ENCODE measurements around the gene PPP1R1C. TPM values are rescaled to one million over a fixed set of nuclear protein-coding genes. Genes with fewer than 3 reads are reported as not detected.

PPP1R1C gene
- total RNA-seq, 4 donors from 2014 or later, result 0.11 TPM; not detected in 3

- no peak for TF ChIP-seq POLR2A (IDR thresholded peaks at IDR 0.05; ENCODE audit: low read depth)
- TF ChIP-seq CTCF (IDR thresholded peaks at IDR 0.05), result no peak
- TF ChIP-seq EP300 (IDR thresholded peaks at IDR 0.05), result no peak
- TF ChIP-seq POLR2AphosphoS5 (IDR thresholded peaks at IDR 0.05), result no peak
- H3K36me3 ChIP-seq, result no peaks in the 10 kb centered on the region
- no peaks in the 10 kb centered on the region for H3K27me3 ChIP-seq
- no peaks in the 10 kb centered on the region for H3K9me3 ChIP-seq
- intact Hi-C loops (cut with DNase I), result no loop called here
- DNase-seq (ENCODE audit: extremely low spot score), result no peak
- 95% methylated on average over 2 of the region's 2 CpGs for WGBS
- no peak overlapping the region for H3K4me3 ChIP-seq
- H3K27ac ChIP-seq (replicated peaks in 1 of 4), result no peak overlapping the region
- H3K4me1 ChIP-seq, result peaks cover 0 to 22% (median 18%) of the 10 kb centered on the region in 4 donors
These were observed 63.0 kb downstream of the PPP1R1C start for GRCh38 chr2:182048621-182049020.

- no peak for TF ChIP-seq EP300 (IDR thresholded peaks at IDR 0.05)
- TF ChIP-seq CTCF (IDR thresholded peaks at IDR 0.05), result no peak
- TF ChIP-seq POLR2A (IDR thresholded peaks at IDR 0.05; ENCODE audit: low read depth), result no peak
- TF ChIP-seq POLR2AphosphoS5 (IDR thresholded peaks at IDR 0.05), result no peak
- DNase-seq (ENCODE audit: extremely low spot score), result no peak
- Histone ChIP-seq H3K4me3 (no peak overlapping the region), H3K4me1 (peaks cover 0 to 22% (median 18%) of the 10 kb centered on the region in 4 donors), H3K36me3 (no peaks in the 10 kb centered on the region), H3K9me3 (no peaks in the 10 kb centered on the region), H3K27ac (replicated peaks in 1 of 4) (peak overlapping the region in 3 of 4 donors; percentile 5 to 28 (median 8)), H3K27me3 (no peaks in the 10 kb centered on the region)
- intact Hi-C loops (cut with DNase I), result no loop called here
- 32% methylated on average over 3 of the region's 3 CpGs for WGBS
These were observed 63.9 kb downstream of the PPP1R1C start for GRCh38 chr2:182049372-182050148.

GRCh38 chr2:182050333-182051135, 64.9 kb downstream of the PPP1R1C start:
- no peak for TF ChIP-seq POLR2A (IDR thresholded peaks at IDR 0.05; ENCODE audit: low read depth)
- TF ChIP-seq POLR2AphosphoS5 (IDR thresholded peaks at IDR 0.05), result no peak
- Histone ChIP-seq H3K27me3 (no peaks in the 10 kb centered on the region), H3K4me3 (no peak overlapping the region), H3K36me3 (no peaks in the 10 kb centered on the region), H3K9me3 (no peaks in the 10 kb centered on the region), H3K27ac (replicated peaks in 1 of 4) (peak overlapping the region in 3 of 4 donors; percentile 5 to 28 (median 8)), H3K4me1 (peaks cover 0 to 22% (median 18%) of the 10 kb centered on the region in 4 donors)
- intact Hi-C loops (cut with DNase I), result no loop called here
- DNase-seq (ENCODE audit: extremely low spot score), result no peak
- WGBS, result 82% methylated on average over 4 of the region's 4 CpGs

GRCh38 chr2:182055993-182056392, 70.3 kb downstream of the PPP1R1C start:
- Histone ChIP-seq H3K4me3 (no peak overlapping the region), H3K9me3 (no peaks in the 10 kb centered on the region), H3K27ac (replicated peaks in 1 of 4) (no peak overlapping the region), H3K27me3 (no peaks in the 10 kb centered on the region), H3K4me1 (peaks cover 0 to 10% (median under 1%) of the 10 kb centered on the region in 4 donors), H3K36me3 (no peaks in the 10 kb centered on the region)
- 89% methylated on average over 4 of the region's 4 CpGs for WGBS
- DNase-seq (ENCODE audit: extremely low spot score), result no peak
- intact Hi-C loops (cut with DNase I), result no loop called here
- TF ChIP-seq POLR2A (IDR thresholded peaks at IDR 0.05; ENCODE audit: low read depth) (no peak), CTCF (IDR thresholded peaks at IDR 0.05) (no peak), EP300 (IDR thresholded peaks at IDR 0.05) (no peak), POLR2AphosphoS5 (IDR thresholded peaks at IDR 0.05) (no peak)

GRCh38 chr2:182057002-182057401, 71.3 kb downstream of the PPP1R1C start:
- H3K27me3 ChIP-seq, result no peaks in the 10 kb centered on the region
- DNase-seq (ENCODE audit: extremely low spot score), result no peak
- H3K36me3 ChIP-seq, result no peaks in the 10 kb centered on the region
- intact Hi-C loops (cut with DNase I), result no loop called here
- peaks cover 0 to 8% (median 0%) of the 10 kb centered on the region in 4 donors for H3K4me1 ChIP-seq
- H3K4me3 ChIP-seq, result no peak overlapping the region
- TF ChIP-seq CTCF (IDR thresholded peaks at IDR 0.05) (no peak), POLR2A (IDR thresholded peaks at IDR 0.05; ENCODE audit: low read depth) (no peak), POLR2AphosphoS5 (IDR thresholded peaks at IDR 0.05) (no peak), EP300 (IDR thresholded peaks at IDR 0.05) (no peak)
- no peak overlapping the region for H3K27ac ChIP-seq (replicated peaks in 1 of 4)
- H3K9me3 ChIP-seq, result no peaks in the 10 kb centered on the region

All from esophagus muscularis mucosa (tissue), 4 donors.